H1 (cell line): ENCODE results near the gene PNCK. TPM values are rescaled to one million over a fixed set of nuclear protein-coding genes. Genes with fewer than 3 reads are reported as not detected.

ENCODE experiments used
- CTCF ChIA-PET: fragments of 300-600 bp; sonication (Branson Sonifier 250); formaldehyde crosslinking; loops from one replicate; lab custom pipeline; 2021; ENCODE audit not compliant: partially characterized antibody; lab: Charles Lee
- POLR2A ChIA-PET: fragments of 300-600 bp; sonication (Branson Sonifier 250); formaldehyde crosslinking; loops from one replicate; lab custom pipeline; 2021; ENCODE audit warnings: inconsistent platforms; ENCODE audit not compliant: partially characterized antibody; lab: Charles Lee
- DNase-seq, 2 experiments: peaks; one replicate each; pipeline versions ENCODE4 v3.0.0 to v3.0.0-alpha.2; 2010 to 2022; ENCODE audit warnings: low spot score in 2 of 2, low read depth in 1 of 2, mixed read lengths in 1 of 2
- FAIRE-seq: peaks from 2 replicates; lab custom pipeline; 2011; peaks lifted over from hg19 to GRCh38; lab: Jason Lieb, UNC
- H2AFZ ChIP-seq: 2 replicates; pipeline ENCODE4 v1.8.1; 2012; ENCODE audit warnings: low read length, inconsistent platforms
- H2AK5ac ChIP-seq: 2 replicates; pipeline ENCODE4 v1.6.1; 2013; ENCODE audit warnings: low read depth, low read length
- H2BK120ac ChIP-seq: replicated peaks from 2 replicates; pipeline ENCODE3; 2013; ENCODE audit warnings: low read depth, low read length, inconsistent platforms
- H2BK12ac ChIP-seq: 2 replicates; pipeline ENCODE4 v1.6.1; 2013; ENCODE audit warnings: low read depth, low read length
- H2BK15ac ChIP-seq: 2 replicates; pipeline ENCODE4 v1.6.1; 2013; ENCODE audit warnings: low read length
- H2BK20ac ChIP-seq: 2 replicates; pipeline ENCODE4 v1.6.1; 2013; ENCODE audit warnings: low read length
- H2BK5ac ChIP-seq: 2 replicates; pipeline ENCODE4 v1.6.1; 2013; ENCODE audit warnings: low read depth, low read length
- H3K14ac ChIP-seq: 2 replicates; pipeline ENCODE4 v1.6.1; 2013; ENCODE audit warnings: inconsistent platforms; ENCODE audit not compliant: insufficient read length
- H3K18ac ChIP-seq: 2 replicates; pipeline ENCODE4 v1.6.1; 2013; ENCODE audit warnings: low read length; ENCODE audit errors: extremely low read depth
- H3K23ac ChIP-seq: 2 replicates; pipeline ENCODE4 v1.6.1; 2013; ENCODE audit warnings: inconsistent platforms; ENCODE audit not compliant: insufficient read length
- H3K23me2 ChIP-seq: 2 replicates; pipeline ENCODE4 v1.6.1; 2013; ENCODE audit warnings: low read depth, low read length
- H3K27ac ChIP-seq: 2 replicates; pipeline ENCODE4 v1.6.1; 2011; ENCODE audit warnings: low read depth, low read length, inconsistent platforms
- H3K27me3 ChIP-seq, 4 experiments: replicated peaks in 1 of 4; 1 replicate in 1 of 4; 2 replicates in 3 of 4; pipeline versions ENCODE4 v1.6.1 to v1.8.1; 2011 to 2013; ENCODE audit warnings: low read length in 3 of 4, mild to moderate bottlenecking in 3 of 4, inconsistent platforms in 2 of 4, mixed read lengths in 2 of 4, moderate library complexity in 1 of 4; ENCODE audit not compliant: control insufficient read depth in 3 of 4, insufficient read depth in 3 of 4; ENCODE audit errors: extremely low read depth in 1 of 4
- H3K36me3 ChIP-seq, 4 experiments: 2 replicates each; pipeline versions ENCODE4 v1.6.1 to v1.8.1; 2011 to 2013; ENCODE audit warnings: mild to moderate bottlenecking in 4 of 4, low read length in 3 of 4, moderate library complexity in 2 of 4, control low read depth in 1 of 4, inconsistent platforms in 1 of 4; ENCODE audit not compliant: insufficient read depth in 4 of 4, control insufficient read depth in 2 of 4
- H3K4ac ChIP-seq: replicated peaks from 2 replicates; pipeline ENCODE3; 2013; ENCODE audit warnings: low read length, low read depth, mixed read lengths, inconsistent platforms; ENCODE audit not compliant: insufficient read length
- H3K4me1 ChIP-seq, 4 experiments: replicated peaks in 1 of 4; 1 replicate in 1 of 4; 2 replicates in 3 of 4; pipeline versions ENCODE4 v1.6.1 to v1.8.1; 2011 to 2013; ENCODE audit warnings: low read length in 3 of 4, inconsistent platforms in 2 of 4, mixed read lengths in 1 of 4; ENCODE audit not compliant: insufficient read depth in 4 of 4, control insufficient read depth in 3 of 4
- H3K4me2 ChIP-seq, 2 experiments: 2 replicates each; pipeline versions ENCODE4 v1.6.1 to v1.8.1; 2011 to 2013; ENCODE audit warnings: low read depth in 2 of 2, low read length in 2 of 2, control low read depth in 1 of 2, inconsistent platforms in 1 of 2, mild to moderate bottlenecking in 1 of 2; ENCODE audit not compliant: insufficient read depth in 1 of 2
- H3K4me3 ChIP-seq, 4 experiments: fragments of 200-600, 300-600 bp in 1 of 4; sonication (generic), shearing (Covaris generic), sonication (Bioruptor Twin) in 1 of 4; 2 replicates each; pipeline versions ENCODE4 v1.5.1 to v1.8.1; 2011 to 2016; ENCODE audit warnings: low read length in 4 of 4, low read depth in 3 of 4, control low read depth in 2 of 4, inconsistent platforms in 2 of 4, mild to moderate bottlenecking in 2 of 4, mixed read lengths in 1 of 4, moderate library complexity in 1 of 4; ENCODE audit not compliant: insufficient read depth in 2 of 4; ENCODE audit errors: extremely low read depth in 1 of 4
- H3K56ac ChIP-seq: replicated peaks from 2 replicates; pipeline ENCODE3; 2013; ENCODE audit warnings: low read depth, mild to moderate bottlenecking, mixed read lengths, low read length, inconsistent platforms; ENCODE audit not compliant: insufficient read length
- H3K79me1 ChIP-seq: 2 replicates; pipeline ENCODE4 v1.6.1; 2013; ENCODE audit warnings: low read depth, low read length, control low read depth
- H3K79me2 ChIP-seq, 2 experiments: 2 replicates each; pipeline versions ENCODE4 v1.6.1 to v1.8.1; 2012 to 2013; ENCODE audit warnings: low read length in 2 of 2, mild to moderate bottlenecking in 2 of 2, inconsistent platforms in 1 of 2; ENCODE audit not compliant: insufficient read depth in 2 of 2, control insufficient read depth in 1 of 2
- H3K9ac ChIP-seq, 4 experiments: replicated peaks in 1 of 4; 1 replicate in 1 of 4; 2 replicates in 3 of 4; pipeline versions ENCODE4 v1.6.1 to v1.8.1; 2011 to 2013; ENCODE audit warnings: low read depth in 3 of 4, low read length in 3 of 4, control low read depth in 2 of 4, mild to moderate bottlenecking in 2 of 4, moderate library complexity in 2 of 4, inconsistent platforms in 1 of 4; ENCODE audit errors: extremely low read depth in 1 of 4
- H3K9me3 ChIP-seq, 2 experiments: 2 replicates each; pipeline versions ENCODE4 v1.6.1 to v1.8.1; 2012 to 2013; ENCODE audit warnings: mild to moderate bottlenecking in 2 of 2, moderate library complexity in 2 of 2, control low read depth in 1 of 2, inconsistent platforms in 1 of 2, low read depth in 1 of 2, low read length in 1 of 2, mixed read lengths in 1 of 2; ENCODE audit not compliant: insufficient read depth in 2 of 2
- H4K20me1 ChIP-seq, 2 experiments: replicated peaks in 1 of 2; 2 replicates each; pipeline versions ENCODE3 to v1.8.1; 2011 to 2013; ENCODE audit warnings: inconsistent platforms in 2 of 2, low read length in 2 of 2, mild to moderate bottlenecking in 1 of 2; ENCODE audit not compliant: insufficient read depth in 2 of 2, control insufficient read depth in 1 of 2
- H4K5ac ChIP-seq: 2 replicates; pipeline ENCODE4 v1.6.1; 2013; ENCODE audit warnings: low read length, low read depth, mixed read lengths, inconsistent platforms; ENCODE audit not compliant: insufficient read length
- H4K8ac ChIP-seq: 2 replicates; pipeline ENCODE4 v1.8.0; 2013; ENCODE audit warnings: mild to moderate bottlenecking, moderate library complexity, low read length, inconsistent platforms; ENCODE audit not compliant: insufficient read depth; ENCODE audit errors: extremely low read depth
- H4K91ac ChIP-seq: replicated peaks from 2 replicates; pipeline ENCODE3; 2013; ENCODE audit warnings: low read length, mixed read lengths, inconsistent platforms; ENCODE audit not compliant: insufficient read length
- BCL11A ChIP-seq, 2 experiments: IDR thresholded peaks; one replicate each; pipeline ENCODE4 v1.6.1; 2011; ENCODE audit warnings: low read depth in 2 of 2, low read length in 2 of 2, mild to moderate bottlenecking in 2 of 2
- BRCA1 ChIP-seq: IDR thresholded peaks from 2 replicates; pipeline ENCODE4 v1.6.1; 2012; ENCODE audit warnings: low read depth, low read length, improper control_type of control experiment
- PHF8 ChIP-seq: fragments of 200-600 bp; sonication (generic); conservative IDR thresholded peaks from 2 replicates; pipeline ENCODE4 v1.7.1; 2012; ENCODE audit warnings: low read depth, mild to moderate bottlenecking, inconsistent platforms, low read length, moderate library complexity
- RNF2 ChIP-seq: fragments of 200-900, 300-1000 bp; sonication (generic); IDR thresholded peaks from 2 replicates; pipeline ENCODE4 v1.7.1; 2016; ENCODE audit warnings: borderline replicate concordance, low read depth, mild to moderate bottlenecking, antibody characterized with exemption, low read length; ENCODE audit not compliant: poor library complexity, severe bottlenecking; ENCODE audit errors: missing control alignments
- WGBS, 2 experiments: shearing (Covaris generic) in 1 of 2; methylation state at CpG; one replicate each; pipeline versions ENCODE4 v1.1.6 to v1.1.7; 2013 to 2015; ENCODE audit warnings: low lambda C conversion rate in 2 of 2, mixed read lengths in 2 of 2, inconsistent platforms in 1 of 2, low coverage in 1 of 2, missing lambda C conversion rate in 1 of 2; ENCODE audit not compliant: insufficient replicate concordance in 2 of 2, insufficient coverage in 1 of 2, insufficient read length in 1 of 2; ENCODE audit errors: extremely low coverage in 1 of 2, missing lambda C conversion rate in 1 of 2; 5-methylcytosine and 5-hydroxymethylcytosine counted together
- polyA plus RNA-seq, 7 experiments: library from polyadenylated mRNA; depleted of rRNA in 3 of 7; stranded (reverse) in 5 of 7; unstranded in 2 of 7; fragments of >200 nt in 5 of 7; fragments of 200-250 nt in 2 of 7; gene quantifications; 1 replicate in 5 of 7; 2 replicates in 1 of 7; 4 replicates in 1 of 7; pipeline versions ENCODE4 v1.2.1 to v1.2.3, GENCODE V29; 2011 to 2013; ENCODE audit warnings: missing spikeins in 2 of 7, mixed read lengths in 2 of 7
- total RNA-seq: library from RNA; stranded (reverse); fragmentation: NEBNext Ultra II Directional; extraction: Animal tissue kit (Norgen Biotek cat#: 25700); gene quantifications from 2 replicates; pipeline ENCODE4 v1.2.1, GENCODE V29; 2021

The PNCK gene
- total and polyA plus RNA-seq, 2 of the 8 experiments (the other 6 are each of a cell fraction or from before 2014, with no cell fraction given): 6.2 to 6.3 TPM

DNA sequence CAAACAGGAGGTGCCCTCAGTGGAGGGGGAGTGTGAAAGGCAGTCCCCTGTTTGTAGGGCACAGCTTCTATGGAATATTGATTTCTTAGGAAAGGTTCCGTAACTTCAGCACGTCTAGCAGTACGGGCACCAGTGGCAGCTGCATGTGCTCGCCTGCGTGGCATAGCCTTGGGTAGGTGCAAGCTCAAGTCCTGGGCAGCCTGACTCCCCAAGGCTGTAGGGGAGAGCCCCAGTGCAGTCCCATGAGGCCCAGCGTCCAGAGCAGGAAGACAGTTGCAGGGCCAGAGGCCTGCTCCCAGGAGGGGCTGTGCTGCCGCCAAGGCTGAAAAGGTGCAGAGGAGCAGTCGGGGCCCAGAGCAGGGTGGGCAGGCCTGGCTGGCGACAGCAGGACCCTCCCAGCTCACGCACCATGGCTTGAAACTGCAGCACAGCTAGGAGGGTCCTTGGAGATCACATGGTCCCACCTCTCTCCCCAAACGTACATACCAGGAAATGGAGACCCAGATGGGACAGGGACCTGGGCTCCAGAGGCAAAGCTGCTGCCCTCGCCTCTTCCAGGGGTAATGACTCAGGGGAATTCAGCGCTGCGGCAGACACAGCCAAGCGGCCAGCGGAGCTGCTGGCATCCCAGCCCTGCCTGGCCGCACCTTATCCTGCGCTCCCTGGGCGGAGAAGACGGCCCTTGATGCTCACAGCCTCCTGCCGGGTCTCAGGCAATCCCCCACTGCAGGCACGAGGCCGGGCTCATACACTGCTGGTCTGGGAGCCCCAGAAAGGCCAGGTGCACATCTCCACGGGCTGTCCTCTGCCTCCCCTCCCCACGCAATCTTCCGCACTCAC is 32.7 kb downstream of the PNCK start:
- H3K9me3 ChIP-seq: no peaks in the 10 kb centered on the region; a peak in 1 of 4 replicates
- no peak overlapping the region for H4K91ac ChIP-seq
- peaks cover 0 to 18% (median 7%) of the 10 kb centered on the region in 4 experiments; a peak in 5 of 7 replicates for H3K4me1 ChIP-seq
- no peak for FAIRE-seq
- H4K8ac ChIP-seq: no peak overlapping the region
- H3K27me3 ChIP-seq: peaks cover 39 to 53% (median 52%) of the 10 kb centered on the region in 4 experiments
- 58% methylated on average over 12 of the region's 26 CpGs; no CpG with 5 or more reads in 1 of the 2 experiments for WGBS, 2 experiments
- H4K5ac ChIP-seq: no peak overlapping the region
- no peak overlapping the region for H3K9ac ChIP-seq
- no peak overlapping the region for H2BK120ac ChIP-seq
- H2BK12ac ChIP-seq: no peak overlapping the region
- no peak overlapping the region for H2AK5ac ChIP-seq
- H3K27ac ChIP-seq: no peak overlapping the region
- peaks cover 7% of the 10 kb centered on the region; the same call in 1 of the 2 replicates for H3K23me2 ChIP-seq
- no peak overlapping the region for H2BK5ac ChIP-seq
- no peak overlapping the region for H3K14ac ChIP-seq
- no peak overlapping the region for H2BK15ac ChIP-seq
- H3K4me2 ChIP-seq: peak overlapping the region; percentile 63 to 89; a peak in 3 of 4 replicates
- H4K20me1 ChIP-seq: peaks cover 0 to 7% of the 10 kb centered on the region in 2 experiments
- H2AFZ ChIP-seq: no peak overlapping the region
- H3K79me1 ChIP-seq: no peaks in the 10 kb centered on the region
- H3K56ac ChIP-seq: no peak overlapping the region
- no peaks in the 10 kb centered on the region for H3K36me3 ChIP-seq
- H2BK20ac ChIP-seq: no peak overlapping the region
- CTCF ChIA-PET: interaction anchor here (1.0 to 21.6 kb wide), 8 partner anchors 9 to 108 kb away, joined by 3 to 408 read pairs (median 4); partner anchors contain the start of gene DUSP9
- TF ChIP-seq BCL11A (IDR thresholded peaks at IDR 0.05; ENCODE audit: low read depth in 2 of 2, low read length in 2 of 2): no peak
- TF ChIP-seq BRCA1: no peak
- no peak for TF ChIP-seq PHF8
- TF ChIP-seq RNF2: no peak
- TF ChIP-seq, all 59 proteins: peak for 0
- H3K4me3 ChIP-seq: peak overlapping the region in 1 of 4 experiments; percentile 57; a peak in 1 of 8 replicates
- POLR2A ChIA-PET: interaction anchor here (0.6 kb wide), 1 partner anchor 203 kb away, joined by 3 read pairs; no protein-coding TSS in a partner anchor
- no peak overlapping the region for H3K18ac ChIP-seq
- no peak for DNase-seq
- no peak overlapping the region for H3K23ac ChIP-seq
- H3K79me2 ChIP-seq: no peaks in the 10 kb centered on the region
- H3K4ac ChIP-seq: no peak overlapping the region
